Measurements from ENCODE around the gene CPNE2. TPM values are rescaled to one million over a fixed set of nuclear protein-coding genes. Genes with fewer than 3 reads are reported as not detected.
A peak's percentile ranks its signal among the peaks of the same experiment; 100 is the strongest.

The CPNE2 gene
- total and polyA plus RNA-seq, 2 of the 8 experiments (the other 6 are each of a cell fraction or from before 2014, with no cell fraction given): 10.6 to 39.5 TPM

GRCh38 chr16:57110937-57111336 is 18.6 kb downstream of the CPNE2 start:
- Histone ChIP-seq H3K36me3 (ENCODE audit: control insufficient read depth in 2 of 4, insufficient read depth in 4 of 4, low read length in 3 of 4) (no peaks in the 10 kb centered on the region), H4K5ac (ENCODE audit: insufficient read length, low read depth, low read length) (no peak overlapping the region), H3K9me3 (ENCODE audit: insufficient read depth in 2 of 2, low read depth in 1 of 2, low read length in 1 of 2) (no peaks in the 10 kb centered on the region), H3K56ac (replicated peaks; ENCODE audit: insufficient read length, low read depth, low read length) (no peak overlapping the region), H4K91ac (replicated peaks; ENCODE audit: insufficient read length, low read length) (no peak overlapping the region), H3K23me2 (ENCODE audit: low read depth, low read length) (no peaks in the 10 kb centered on the region), H2BK5ac (ENCODE audit: low read depth, low read length) (no peak overlapping the region), H2AK5ac (ENCODE audit: low read depth, low read length) (no peak overlapping the region), H4K20me1 (replicated peaks in 1 of 2; ENCODE audit: control insufficient read depth in 1 of 2, insufficient read depth in 2 of 2, low read length in 2 of 2) (no peaks in the 10 kb centered on the region), H3K79me1 (ENCODE audit: low read depth, low read length) (no peaks in the 10 kb centered on the region; the same call in 1 of the 2 replicates), H3K18ac (ENCODE audit: extremely low read depth, low read length) (no peak overlapping the region), H3K4me1 (replicated peaks in 1 of 4; ENCODE audit: control insufficient read depth in 3 of 4, insufficient read depth in 4 of 4, low read length in 3 of 4) (peaks cover 0 to 17% (median 4%) of the 10 kb centered on the region in 4 experiments; a peak in 6 of 7 replicates), H3K27me3 (replicated peaks in 1 of 4; ENCODE audit: control insufficient read depth in 3 of 4, extremely low read depth in 1 of 4, insufficient read depth in 3 of 4, low read length in 3 of 4) (no peaks in the 10 kb centered on the region), H3K4ac (replicated peaks; ENCODE audit: insufficient read length, low read depth, low read length) (no peak overlapping the region), H3K4me3 (ENCODE audit: extremely low read depth in 1 of 4, insufficient read depth in 2 of 4, low read depth in 3 of 4, low read length in 4 of 4) (no peak overlapping the region), H3K14ac (ENCODE audit: insufficient read length) (no peak overlapping the region), H2AFZ (ENCODE audit: low read length) (no peak overlapping the region), H3K27ac (ENCODE audit: low read depth, low read length) (no peak overlapping the region), H2BK15ac (ENCODE audit: low read length) (no peak overlapping the region), H3K4me2 (ENCODE audit: insufficient read depth in 1 of 2, low read depth in 2 of 2, low read length in 2 of 2) (no peak overlapping the region), H2BK20ac (ENCODE audit: low read length) (no peak overlapping the region), H3K23ac (ENCODE audit: insufficient read length) (no peak overlapping the region), H4K8ac (ENCODE audit: extremely low read depth, insufficient read depth, low read length) (no peak overlapping the region), H3K9ac (replicated peaks in 1 of 4; ENCODE audit: extremely low read depth in 1 of 4, low read depth in 3 of 4, low read length in 3 of 4) (no peak overlapping the region), H3K79me2 (ENCODE audit: control insufficient read depth in 1 of 2, insufficient read depth in 2 of 2, low read length in 2 of 2) (no peaks in the 10 kb centered on the region), H2BK12ac (ENCODE audit: low read depth, low read length) (0 out of 2 replicates have a peak overlapping the region, but pooled peaks have one; percentile 9), H2BK120ac (replicated peaks; ENCODE audit: low read depth, low read length) (no peak overlapping the region)
- FAIRE-seq (no peak), DNase-seq (ENCODE audit: low read depth in 1 of 2, low spot score in 2 of 2) (no peak)
- CTCF ChIA-PET (ENCODE audit: partially characterized antibody): interaction anchor here (1.6 kb wide), 1 partner anchor 27 kb away, joined by 4 read pairs; no protein-coding TSS in a partner anchor
- WGBS, 2 experiments (ENCODE audit: extremely low coverage in 1 of 2, insufficient coverage in 1 of 2, insufficient read length in 1 of 2, insufficient replicate concordance in 2 of 2, low coverage in 1 of 2, low lambda C conversion rate in 2 of 2, missing lambda C conversion rate in 1 of 2): 85% methylated on average over 4 of the region's 4 CpGs; no CpG with 5 or more reads in 1 of the 2 experiments
- POLR2A ChIA-PET (ENCODE audit: partially characterized antibody): interaction anchor here (1.5 kb wide), 1 partner anchor 10 kb away, joined by 3 read pairs; no protein-coding TSS in a partner anchor
- TF ChIP-seq RNF2 (IDR thresholded peaks at IDR 0.05; ENCODE audit: borderline replicate concordance, low read depth, low read length, missing control alignments, poor library complexity, severe bottlenecking): no peak
- TF ChIP-seq RBBP5 (IDR thresholded peaks at IDR 0.05; ENCODE audit: borderline replicate concordance, low read depth, low read length): no peak
- no peak for TF ChIP-seq MAX (IDR thresholded peaks at IDR 0.05)
- no peak for TF ChIP-seq SP4 (IDR thresholded peaks at IDR 0.05; ENCODE audit: low read length)
- TF ChIP-seq TCF12 (IDR thresholded peaks at IDR 0.05; ENCODE audit: low read depth, low read length): no peak
- no peak for TF ChIP-seq POU5F1 (IDR thresholded peaks at IDR 0.05; ENCODE audit: low read depth, low read length)
- no peak for TF ChIP-seq ATF3 (IDR thresholded peaks at IDR 0.05; ENCODE audit: insufficient read depth, low read depth, low read length)
- TF ChIP-seq CBX5 (IDR thresholded peaks at IDR 0.05; ENCODE audit: low read depth, low read length): no peak
- TF ChIP-seq GTF2F1 (IDR thresholded peaks at IDR 0.05; ENCODE audit: borderline replicate concordance, low read depth, low read length): no peak
